IMR-90 (cell line): ENCODE measurements around the gene ZSCAN25.

ENCODE experiments used
- BHLHE40 ChIP-seq: fragments of 150-350 bp; IDR thresholded peaks from 2 replicates; pipeline ENCODE4 v1.6.1; 2016; ENCODE audit warnings: mild to moderate bottlenecking, low read depth, low read length
- CHD1 ChIP-seq: IDR thresholded peaks from 2 replicates; pipeline ENCODE4 v1.6.1; 2012; ENCODE audit warnings: low read depth, low read length, improper control_type of control experiment
- MAZ ChIP-seq: IDR thresholded peaks from 2 replicates; pipeline ENCODE4 v1.6.1; 2012; ENCODE audit warnings: low read depth, mild to moderate bottlenecking, low read length, improper control_type of control experiment, moderate library complexity, borderline replicate concordance
- POLR2A ChIP-seq: IDR thresholded peaks from 2 replicates; pipeline ENCODE4 v1.6.1; 2012; ENCODE audit warnings: mild to moderate bottlenecking, low read depth, low read length
- RAD21 ChIP-seq: IDR thresholded peaks from 2 replicates; pipeline ENCODE4 v1.6.1; 2012; ENCODE audit warnings: low read length, improper control_type of control experiment
- RCOR1 ChIP-seq: IDR thresholded peaks from 2 replicates; pipeline ENCODE4 v1.6.1; 2012; ENCODE audit warnings: mild to moderate bottlenecking, low read length, improper control_type of control experiment; ENCODE audit not compliant: insufficient replicate concordance
- RFX5 ChIP-seq: IDR thresholded peaks from 2 replicates; pipeline ENCODE4 v1.8.0; 2012; ENCODE audit warnings: low read depth, mild to moderate bottlenecking, low read length, moderate library complexity
- SMC3 ChIP-seq: fragments of 150-350 bp; IDR thresholded peaks from 2 replicates; pipeline ENCODE4 v1.6.1; 2016; ENCODE audit warnings: low read depth, mild to moderate bottlenecking, antibody characterized with exemption, low read length, moderate library complexity
- TF ChIP-seq, protein P1 (sequence below): conservative IDR thresholded peaks from 2 replicates; pipeline ENCODE4 v1.5.1; 2012; ENCODE audit warnings: mild to moderate bottlenecking, low read depth, low read length, improper control_type of control experiment
- TF ChIP-seq, protein P2 (sequence below): fragments of 150-350 bp; IDR thresholded peaks from 2 replicates; pipeline ENCODE4 v1.6.1; 2016; ENCODE audit warnings: low read depth, mild to moderate bottlenecking, low read length, moderate library complexity, borderline replicate concordance
- TF ChIP-seq, protein P3 (sequence below): fragments of 150-350 bp; IDR thresholded peaks from 2 replicates; pipeline ENCODE4 v1.6.1; 2017; ENCODE audit warnings: mild to moderate bottlenecking, antibody characterized with exemption, low read length, low read depth

DNA sequence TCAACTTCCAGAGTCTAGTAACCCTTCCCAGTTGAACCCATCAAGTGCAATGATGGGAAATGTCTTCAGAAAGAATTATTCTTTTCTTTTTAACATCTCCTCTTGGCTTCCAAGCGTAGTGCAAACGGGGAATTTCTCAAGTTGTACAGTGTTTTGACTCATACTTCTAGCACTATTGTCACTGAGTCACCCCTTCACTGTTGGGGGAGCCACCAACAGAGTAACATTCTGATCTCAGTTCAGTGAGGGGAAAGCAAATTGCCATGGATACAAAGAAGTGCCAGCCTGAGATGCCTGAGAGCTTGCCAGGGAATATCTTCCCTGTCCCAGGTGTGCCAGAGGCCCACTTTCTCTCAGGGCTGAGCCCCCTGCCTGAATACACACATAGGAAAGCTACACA lies 32.1 kb downstream of the ZSCAN25 start:
- TF ChIP-seq, protein P1, sequence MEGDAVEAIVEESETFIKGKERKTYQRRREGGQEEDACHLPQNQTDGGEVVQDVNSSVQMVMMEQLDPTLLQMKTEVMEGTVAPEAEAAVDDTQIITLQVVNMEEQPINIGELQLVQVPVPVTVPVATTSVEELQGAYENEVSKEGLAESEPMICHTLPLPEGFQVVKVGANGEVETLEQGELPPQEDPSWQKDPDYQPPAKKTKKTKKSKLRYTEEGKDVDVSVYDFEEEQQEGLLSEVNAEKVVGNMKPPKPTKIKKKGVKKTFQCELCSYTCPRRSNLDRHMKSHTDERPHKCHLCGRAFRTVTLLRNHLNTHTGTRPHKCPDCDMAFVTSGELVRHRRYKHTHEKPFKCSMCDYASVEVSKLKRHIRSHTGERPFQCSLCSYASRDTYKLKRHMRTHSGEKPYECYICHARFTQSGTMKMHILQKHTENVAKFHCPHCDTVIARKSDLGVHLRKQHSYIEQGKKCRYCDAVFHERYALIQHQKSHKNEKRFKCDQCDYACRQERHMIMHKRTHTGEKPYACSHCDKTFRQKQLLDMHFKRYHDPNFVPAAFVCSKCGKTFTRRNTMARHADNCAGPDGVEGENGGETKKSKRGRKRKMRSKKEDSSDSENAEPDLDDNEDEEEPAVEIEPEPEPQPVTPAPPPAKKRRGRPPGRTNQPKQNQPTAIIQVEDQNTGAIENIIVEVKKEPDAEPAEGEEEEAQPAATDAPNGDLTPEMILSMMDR, result no peak
- TF ChIP-seq POLR2A (no peak), CHD1 (no peak), RAD21 (no peak), MAZ (no peak), SMC3 (no peak), BHLHE40 (no peak), RFX5 (no peak), RCOR1 (no peak)
- TF ChIP-seq, protein P2, sequence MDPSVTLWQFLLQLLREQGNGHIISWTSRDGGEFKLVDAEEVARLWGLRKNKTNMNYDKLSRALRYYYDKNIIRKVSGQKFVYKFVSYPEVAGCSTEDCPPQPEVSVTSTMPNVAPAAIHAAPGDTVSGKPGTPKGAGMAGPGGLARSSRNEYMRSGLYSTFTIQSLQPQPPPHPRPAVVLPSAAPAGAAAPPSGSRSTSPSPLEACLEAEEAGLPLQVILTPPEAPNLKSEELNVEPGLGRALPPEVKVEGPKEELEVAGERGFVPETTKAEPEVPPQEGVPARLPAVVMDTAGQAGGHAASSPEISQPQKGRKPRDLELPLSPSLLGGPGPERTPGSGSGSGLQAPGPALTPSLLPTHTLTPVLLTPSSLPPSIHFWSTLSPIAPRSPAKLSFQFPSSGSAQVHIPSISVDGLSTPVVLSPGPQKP, result no peak
- TF ChIP-seq, protein P3, sequence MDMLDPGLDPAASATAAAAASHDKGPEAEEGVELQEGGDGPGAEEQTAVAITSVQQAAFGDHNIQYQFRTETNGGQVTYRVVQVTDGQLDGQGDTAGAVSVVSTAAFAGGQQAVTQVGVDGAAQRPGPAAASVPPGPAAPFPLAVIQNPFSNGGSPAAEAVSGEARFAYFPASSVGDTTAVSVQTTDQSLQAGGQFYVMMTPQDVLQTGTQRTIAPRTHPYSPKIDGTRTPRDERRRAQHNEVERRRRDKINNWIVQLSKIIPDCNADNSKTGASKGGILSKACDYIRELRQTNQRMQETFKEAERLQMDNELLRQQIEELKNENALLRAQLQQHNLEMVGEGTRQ, result no peak
